IPS-15b (cell line): ENCODE measurements around the gene DENND1A.

Source experiments
- H3K27me3 ChIP-seq: one replicate; pipeline ENCODE4 v1.6.1; 2013; ENCODE audit warnings: low read length; ENCODE audit not compliant: control insufficient read depth, insufficient read depth
- H3K36me3 ChIP-seq: one replicate; pipeline ENCODE4 v1.6.1; 2013; ENCODE audit warnings: low read length; ENCODE audit not compliant: control insufficient read depth, insufficient read depth
- H3K4me1 ChIP-seq: one replicate; pipeline ENCODE4 v1.6.1; 2013; ENCODE audit warnings: mild to moderate bottlenecking, low read length; ENCODE audit not compliant: control insufficient read depth, insufficient read depth
- H3K4me3 ChIP-seq: one replicate; pipeline ENCODE4 v1.5.1; 2013; ENCODE audit warnings: low read depth, low read length
- H3K9ac ChIP-seq: one replicate; pipeline ENCODE4 v1.6.1; 2013; ENCODE audit warnings: low read depth, mild to moderate bottlenecking, low read length
- H3K9me3 ChIP-seq: one replicate; pipeline ENCODE4 v1.6.1; 2013; ENCODE audit warnings: mild to moderate bottlenecking, low read length; ENCODE audit not compliant: control insufficient read depth, insufficient read depth

DENND1A gene

GRCh38 chr9:123606141-123606540 is 323.8 kb downstream of the DENND1A start:
- Histone ChIP-seq H3K9me3 (no peaks in the 10 kb centered on the region), H3K36me3 (no peaks in the 10 kb centered on the region), H3K27me3 (no peaks in the 10 kb centered on the region), H3K4me3 (no peak overlapping the region), H3K9ac (no peak overlapping the region), H3K4me1 (no peaks in the 10 kb centered on the region)

- no peaks in the 10 kb centered on the region for H3K9me3 ChIP-seq
- no peaks in the 10 kb centered on the region for H3K36me3 ChIP-seq
- no peaks in the 10 kb centered on the region for H3K27me3 ChIP-seq
- no peak overlapping the region for H3K4me3 ChIP-seq
- no peak overlapping the region for H3K9ac ChIP-seq
- H3K4me1 ChIP-seq, result no peaks in the 10 kb centered on the region
Observed at GRCh38 chr9:123605286-123605685, 324.6 kb downstream of the DENND1A start.

DNA sequence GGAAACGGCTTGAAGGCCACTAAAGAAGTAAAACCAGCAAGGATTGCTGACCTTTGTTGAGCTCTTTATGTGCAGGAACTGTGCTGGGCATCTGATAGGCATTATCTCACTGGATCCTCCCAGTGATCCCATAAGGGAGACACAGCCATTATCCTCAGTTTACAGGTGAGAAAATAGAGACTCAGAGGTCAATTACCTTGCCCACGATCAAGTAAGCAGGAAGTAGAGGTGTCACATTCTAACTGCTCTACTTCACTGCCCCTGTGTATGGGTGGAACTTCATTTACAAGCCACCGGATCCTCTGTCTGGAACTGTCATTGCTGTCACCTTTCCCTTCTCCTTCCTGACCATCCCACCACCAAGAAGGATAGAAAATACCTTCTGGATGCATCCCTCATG is 325.1 kb downstream of the DENND1A start:
- no peak overlapping the region for H3K4me3 ChIP-seq
- H3K9me3 ChIP-seq, result no peaks in the 10 kb centered on the region
- H3K36me3 ChIP-seq, result no peaks in the 10 kb centered on the region

GRCh38 chr9:123601828-123602227 is 328.1 kb downstream of the DENND1A start:
- Histone ChIP-seq H3K9me3 (no peaks in the 10 kb centered on the region), H3K27me3 (no peaks in the 10 kb centered on the region), H3K9ac (no peak overlapping the region), H3K4me1 (peaks cover 3% of the 10 kb centered on the region), H3K4me3 (no peak overlapping the region), H3K36me3 (no peaks in the 10 kb centered on the region)

More for the DNA sequence above, 325.1 kb downstream of the DENND1A start:
- Histone ChIP-seq H3K9ac (no peak overlapping the region), H3K4me1 (no peaks in the 10 kb centered on the region), H3K27me3 (no peaks in the 10 kb centered on the region)

DNA sequence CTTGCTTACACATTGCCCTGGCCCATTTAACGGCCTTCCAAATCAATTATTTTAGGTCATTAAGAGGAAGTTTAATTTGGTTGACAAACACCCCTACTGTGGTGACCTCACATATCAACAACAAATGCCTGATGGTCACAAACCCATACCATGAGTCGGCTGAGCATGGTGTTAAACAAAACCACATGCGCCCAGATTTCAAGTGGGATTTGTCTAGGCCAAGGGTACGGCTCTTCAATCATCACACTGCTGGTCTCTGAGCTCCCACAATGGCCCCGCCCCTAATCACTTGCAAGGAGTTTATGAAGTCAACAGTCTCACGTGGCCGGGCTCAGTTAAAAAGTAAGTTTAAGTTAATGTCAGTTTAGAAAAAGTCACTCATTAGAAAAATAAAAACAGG is 330.1 kb downstream of the DENND1A start:
- Histone ChIP-seq H3K9ac (no peak overlapping the region), H3K4me3 (no peak overlapping the region), H3K27me3 (no peaks in the 10 kb centered on the region), H3K36me3 (no peaks in the 10 kb centered on the region), H3K9me3 (no peaks in the 10 kb centered on the region), H3K4me1 (peaks cover 6% of the 10 kb centered on the region)

- no peaks in the 10 kb centered on the region for H3K36me3 ChIP-seq
- no peaks in the 10 kb centered on the region for H3K9me3 ChIP-seq
- H3K4me1 ChIP-seq, result peaks cover 6% of the 10 kb centered on the region
- no peak overlapping the region for H3K9ac ChIP-seq
- H3K4me3 ChIP-seq, result no peak overlapping the region
- no peaks in the 10 kb centered on the region for H3K27me3 ChIP-seq
Observed at GRCh38 chr9:123597876-123598556, 331.9 kb downstream of the DENND1A start.

- H3K4me1 ChIP-seq, result peaks cover 6% of the 10 kb centered on the region
- no peak overlapping the region for H3K9ac ChIP-seq
- H3K4me3 ChIP-seq, result no peak overlapping the region
- H3K9me3 ChIP-seq, result no peaks in the 10 kb centered on the region
- H3K36me3 ChIP-seq, result no peaks in the 10 kb centered on the region
- no peaks in the 10 kb centered on the region for H3K27me3 ChIP-seq
Observed at GRCh38 chr9:123597048-123597447, 332.9 kb downstream of the DENND1A start.

GRCh38 chr9:123591283-123591682 is 338.6 kb downstream of the DENND1A start:
- Histone ChIP-seq H3K27me3 (no peaks in the 10 kb centered on the region), H3K9ac (no peak overlapping the region), H3K36me3 (no peaks in the 10 kb centered on the region), H3K4me1 (peaks cover 10% of the 10 kb centered on the region), H3K9me3 (no peaks in the 10 kb centered on the region), H3K4me3 (no peak overlapping the region)

DNA sequence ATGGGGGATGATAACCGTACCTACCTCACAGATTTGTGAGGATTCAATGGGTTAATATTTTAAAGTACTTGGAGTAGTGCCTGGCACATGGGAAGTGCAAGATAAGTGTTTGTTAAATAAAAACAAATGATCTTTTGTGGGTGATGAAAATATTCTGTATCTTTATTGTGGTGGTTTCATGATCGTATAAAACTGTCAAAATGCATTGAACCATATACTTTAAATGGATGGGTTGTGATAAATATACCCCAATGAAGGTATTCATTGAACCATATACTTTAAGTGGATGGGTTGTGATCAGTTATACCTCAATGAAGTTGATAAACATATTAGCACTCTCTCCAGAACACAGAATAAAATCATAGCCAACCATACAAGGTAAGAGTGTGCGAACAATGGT is 339.4 kb downstream of the DENND1A start:
- Histone ChIP-seq H3K36me3 (no peaks in the 10 kb centered on the region), H3K9ac (no peak overlapping the region), H3K27me3 (no peaks in the 10 kb centered on the region), H3K9me3 (no peaks in the 10 kb centered on the region), H3K4me1 (peaks cover 10% of the 10 kb centered on the region), H3K4me3 (no peak overlapping the region)

GRCh38 chr9:123589361-123590239 is 340.3 kb downstream of the DENND1A start:
- H3K4me3 ChIP-seq, result no peak overlapping the region
- no peaks in the 10 kb centered on the region for H3K36me3 ChIP-seq
- H3K9ac ChIP-seq, result no peak overlapping the region
- H3K9me3 ChIP-seq, result no peaks in the 10 kb centered on the region
- peaks cover 6% of the 10 kb centered on the region for H3K4me1 ChIP-seq
- H3K27me3 ChIP-seq, result no peaks in the 10 kb centered on the region

- peaks cover 6% of the 10 kb centered on the region for H3K4me1 ChIP-seq
- no peak overlapping the region for H3K9ac ChIP-seq
- no peak overlapping the region for H3K4me3 ChIP-seq
- no peaks in the 10 kb centered on the region for H3K9me3 ChIP-seq
- H3K27me3 ChIP-seq, result no peaks in the 10 kb centered on the region
- no peaks in the 10 kb centered on the region for H3K36me3 ChIP-seq
Observed at GRCh38 chr9:123586275-123586674, 343.7 kb downstream of the DENND1A start.
